Measurements from ENCODE around the gene ERCC3.

DNA sequence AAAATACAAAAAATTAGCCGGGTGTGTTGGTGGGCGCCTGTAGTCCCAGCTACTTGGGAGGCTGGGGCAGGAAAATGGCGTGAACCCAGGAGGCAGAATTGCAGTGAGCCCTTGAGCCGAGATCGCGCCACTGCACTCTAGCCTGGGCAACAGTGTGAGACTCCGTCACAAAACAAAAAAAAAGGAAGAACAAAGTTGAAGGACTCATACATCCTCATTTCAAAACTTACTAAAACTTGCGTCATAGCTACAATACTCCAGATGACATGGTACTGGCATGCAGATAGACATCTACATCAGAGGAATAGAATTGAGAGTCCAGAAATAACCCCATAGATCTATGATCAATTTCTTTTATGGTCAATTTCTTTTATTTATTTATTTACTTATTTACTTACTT lies 60.2 kb downstream of the ERCC3 start:
- TF ChIP-seq, protein P1, sequence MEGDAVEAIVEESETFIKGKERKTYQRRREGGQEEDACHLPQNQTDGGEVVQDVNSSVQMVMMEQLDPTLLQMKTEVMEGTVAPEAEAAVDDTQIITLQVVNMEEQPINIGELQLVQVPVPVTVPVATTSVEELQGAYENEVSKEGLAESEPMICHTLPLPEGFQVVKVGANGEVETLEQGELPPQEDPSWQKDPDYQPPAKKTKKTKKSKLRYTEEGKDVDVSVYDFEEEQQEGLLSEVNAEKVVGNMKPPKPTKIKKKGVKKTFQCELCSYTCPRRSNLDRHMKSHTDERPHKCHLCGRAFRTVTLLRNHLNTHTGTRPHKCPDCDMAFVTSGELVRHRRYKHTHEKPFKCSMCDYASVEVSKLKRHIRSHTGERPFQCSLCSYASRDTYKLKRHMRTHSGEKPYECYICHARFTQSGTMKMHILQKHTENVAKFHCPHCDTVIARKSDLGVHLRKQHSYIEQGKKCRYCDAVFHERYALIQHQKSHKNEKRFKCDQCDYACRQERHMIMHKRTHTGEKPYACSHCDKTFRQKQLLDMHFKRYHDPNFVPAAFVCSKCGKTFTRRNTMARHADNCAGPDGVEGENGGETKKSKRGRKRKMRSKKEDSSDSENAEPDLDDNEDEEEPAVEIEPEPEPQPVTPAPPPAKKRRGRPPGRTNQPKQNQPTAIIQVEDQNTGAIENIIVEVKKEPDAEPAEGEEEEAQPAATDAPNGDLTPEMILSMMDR (conservative IDR thresholded peaks at IDR 0.05 in 1 of 2, IDR thresholded peaks at IDR 0.05 in 1 of 2; ENCODE audit: low read depth in 1 of 2, low read length in 2 of 2), result no peak
- TF ChIP-seq EZH2 (IDR thresholded peaks at IDR 0.05; ENCODE audit: low read length, missing control alignments), result no peak
